Stimulated activated naive B cell treated with anti-CD40 and anti-IgM and Interleukin-4, amounts not matched to agents 10 μg/mL and 1 μg/mL and 100 μg/mL, for 72 hours (primary cell): ENCODE measurements around the gene ANAPC10.
A peak's percentile ranks its signal among the peaks of the same experiment; 100 is the strongest.
"Not testable (repeated sequence)": the region's sequence is repeated elsewhere in the genome, so short reads cannot be mapped to it uniquely, and the experiment has no call there.

Source experiments
- ATAC-seq, 2 donors: fragments of 150-1000 bp; cut with Tn5 transposase; replicated peaks; 2 replicates each; pipeline ENCODE4 v1.10.0; 2021; ENCODE audit warnings: moderate library complexity in 1 of 2
- DNase-seq: peaks from one replicate; pipeline ENCODE4 v3.0.0; 2021
- H3K27ac Mint-ChIP-seq: one replicate; pipeline ENCODE4 v1.8.0; 2022; ENCODE audit warnings: mild to moderate bottlenecking, mixed read lengths
- H3K27me3 Mint-ChIP-seq, 2 donors: one replicate each; pipeline ENCODE4 v1.8.0; 2022; ENCODE audit warnings: mixed read lengths in 2 of 2
- H3K36me3 Mint-ChIP-seq, 2 donors: one replicate each; pipeline ENCODE4 v1.8.0; 2022; ENCODE audit warnings: mixed read lengths in 2 of 2, mild to moderate bottlenecking in 1 of 2
- H3K4me1 Mint-ChIP-seq, 2 donors: one replicate each; pipeline ENCODE4 v1.8.0; 2022; ENCODE audit warnings: mixed read lengths in 2 of 2, mild to moderate bottlenecking in 1 of 2
- H3K4me3 Mint-ChIP-seq, 2 donors: one replicate each; pipeline ENCODE4 v1.8.0; 2022; ENCODE audit warnings: mild to moderate bottlenecking in 2 of 2, mixed read lengths in 2 of 2, moderate library complexity in 1 of 2
- H3K9me3 Mint-ChIP-seq, 2 donors: one replicate each; pipeline ENCODE4 v1.8.0; 2022; ENCODE audit warnings: mixed read lengths in 2 of 2, mild to moderate bottlenecking in 1 of 2

Gene ANAPC10

GRCh38 chr4:145097821-145098674 lies at the start of gene ANAPC10, which contains the start of gene ABCE1:
TSS of gene ANAPC10 (minus strand) at chr4:145098196. CDS start at chr4:145096099, 2,097 bp downstream.
TSS of gene ABCE1 (plus strand) at chr4:145098311. CDS start at chr4:145104413, 6,102 bp downstream.
- Mint-ChIP-seq H3K27ac (peak within 1 kb of the TSS; percentile 100), H3K4me1 (peaks cover 13 to 25% of the 10 kb centered on the region in 2 donors), H3K4me3 (peak within 1 kb of the TSS; percentile 93 to 97), H3K27me3 (no peaks in the 10 kb centered on the region), H3K9me3 (peaks cover 0 to 2% of the 10 kb centered on the region in 2 donors), H3K36me3 (peaks cover 24 to 27% of the 10 kb centered on the region in 2 donors)
- DNase-seq (peak; percentile 95), ATAC-seq (peak; percentile 87 to 93)

GRCh38 chr4:145136219-145136618 lies 38.2 kb upstream of the ANAPC10 start:
- Mint-ChIP-seq H3K4me1 (peaks cover 15 to 17% of the 10 kb centered on the region in 2 donors), H3K36me3 (peaks cover 17 to 30% of the 10 kb centered on the region in 2 donors)
- ATAC-seq, H3K4me3 Mint-ChIP-seq, DNase-seq, H3K27me3 Mint-ChIP-seq, H3K9me3 Mint-ChIP-seq, H3K27ac Mint-ChIP-seq: not testable (repeated sequence)

GRCh38 chr4:145132511-145133098 lies 34.6 kb upstream of the ANAPC10 start:
- H3K4me3 Mint-ChIP-seq, result peak overlapping the region; percentile 45 to 46
- peak; percentile 95 to 96 for ATAC-seq
- peak overlapping the region; percentile 83 for H3K27ac Mint-ChIP-seq
- H3K9me3 Mint-ChIP-seq, result no peaks in the 10 kb centered on the region
- peaks cover 5 to 26% of the 10 kb centered on the region in 2 donors for H3K36me3 Mint-ChIP-seq
- no peaks in the 10 kb centered on the region for H3K27me3 Mint-ChIP-seq
- H3K4me1 Mint-ChIP-seq, result peaks cover 21 to 30% of the 10 kb centered on the region in 2 donors
- DNase-seq, result peak; percentile 39

- DNase-seq (no peak), ATAC-seq (no peak)
- peaks cover 19 to 26% of the 10 kb centered on the region in 2 donors for H3K4me1 Mint-ChIP-seq
- H3K9me3 Mint-ChIP-seq, result no peaks in the 10 kb centered on the region
- H3K36me3 Mint-ChIP-seq, result peaks cover under 1 to 22% of the 10 kb centered on the region in 2 donors
- H3K27me3 Mint-ChIP-seq, result no peaks in the 10 kb centered on the region
- H3K4me3 Mint-ChIP-seq, result no peak overlapping the region
- H3K27ac Mint-ChIP-seq, result peak overlapping the region; percentile 65
These were observed 33.9 kb upstream of the ANAPC10 start for GRCh38 chr4:145131848-145132247.

- Mint-ChIP-seq H3K4me1 (peaks cover 23 to 31% of the 10 kb centered on the region in 2 donors), H3K36me3 (peaks cover 9 to 32% of the 10 kb centered on the region in 2 donors), H3K27ac (peak overlapping the region; percentile 60), H3K9me3 (no peaks in the 10 kb centered on the region), H3K4me3 (peak overlapping the region in 1 of 2 donors; percentile 17), H3K27me3 (no peaks in the 10 kb centered on the region)
- ATAC-seq, result no peak
- no peak for DNase-seq
These were observed 32.9 kb upstream of the ANAPC10 start for GRCh38 chr4:145130788-145131399.

- no peak for DNase-seq
- no peaks in the 10 kb centered on the region for H3K27me3 Mint-ChIP-seq
- H3K9me3 Mint-ChIP-seq, result no peaks in the 10 kb centered on the region
- H3K36me3 Mint-ChIP-seq, result peaks cover 9 to 34% of the 10 kb centered on the region in 2 donors
- H3K27ac Mint-ChIP-seq, result peak overlapping the region; percentile 42
- peaks cover 23 to 31% of the 10 kb centered on the region in 2 donors for H3K4me1 Mint-ChIP-seq
- no peak overlapping the region for H3K4me3 Mint-ChIP-seq
- ATAC-seq, result no peak
These were observed 32.1 kb upstream of the ANAPC10 start for GRCh38 chr4:145130130-145130529.

GRCh38 chr4:145125396-145125795 lies 27.4 kb upstream of the ANAPC10 start:
- no peak for DNase-seq
- Mint-ChIP-seq H3K36me3 (peaks cover 9 to 25% of the 10 kb centered on the region in 2 donors), H3K4me3 (no peak overlapping the region)

GRCh38 chr4:145108128-145108527 lies 10.1 kb upstream of the ANAPC10 start:
- peaks cover 17 to 25% of the 10 kb centered on the region in 2 donors for H3K36me3 Mint-ChIP-seq
- no peak for DNase-seq
- no peak for ATAC-seq
- no peaks in the 10 kb centered on the region for H3K27me3 Mint-ChIP-seq
- peaks cover 0 to 6% of the 10 kb centered on the region in 2 donors for H3K4me1 Mint-ChIP-seq
- H3K27ac Mint-ChIP-seq, result no peak overlapping the region
- H3K4me3 Mint-ChIP-seq, result no peak overlapping the region
- H3K9me3 Mint-ChIP-seq, result no peaks in the 10 kb centered on the region

More at GRCh38 chr4:145125396-145125795, 27.4 kb upstream of the ANAPC10 start:
- ATAC-seq, result no peak
- no peaks in the 10 kb centered on the region for H3K9me3 Mint-ChIP-seq
- peaks cover 7 to 15% of the 10 kb centered on the region in 2 donors for H3K4me1 Mint-ChIP-seq
- H3K27ac Mint-ChIP-seq, result no peak overlapping the region
- H3K27me3 Mint-ChIP-seq, result no peaks in the 10 kb centered on the region

GRCh38 chr4:145107126-145107525 lies 9.1 kb upstream of the ANAPC10 start:
- no peak for DNase-seq
- no peak overlapping the region for H3K4me3 Mint-ChIP-seq
- no peak for ATAC-seq
- H3K4me1 Mint-ChIP-seq, result peaks cover 0 to 6% of the 10 kb centered on the region in 2 donors
- peaks cover 9 to 18% of the 10 kb centered on the region in 2 donors for H3K36me3 Mint-ChIP-seq
- H3K27me3 Mint-ChIP-seq, result no peaks in the 10 kb centered on the region
- no peaks in the 10 kb centered on the region for H3K9me3 Mint-ChIP-seq
- H3K27ac Mint-ChIP-seq, result peak overlapping the region; percentile 17

- Mint-ChIP-seq H3K27me3 (no peaks in the 10 kb centered on the region), H3K9me3 (no peaks in the 10 kb centered on the region), H3K36me3 (peaks cover 2 to 13% of the 10 kb centered on the region in 2 donors), H3K27ac (peak overlapping the region; percentile 84), H3K4me3 (peak overlapping the region; percentile 53 to 61), H3K4me1 (peaks cover 6 to 8% of the 10 kb centered on the region in 2 donors)
- DNase-seq, result no peak
- peak; percentile 52 to 60 for ATAC-seq
These were observed 5.5 kb upstream of the ANAPC10 start for GRCh38 chr4:145103496-145103895.

GRCh38 chr4:145102619-145103018 lies 4.6 kb upstream of the ANAPC10 start:
- DNase-seq, result no peak
- H3K4me1 Mint-ChIP-seq, result peaks cover 6 to 8% of the 10 kb centered on the region in 2 donors
- H3K9me3 Mint-ChIP-seq, result no peaks in the 10 kb centered on the region
- H3K36me3 Mint-ChIP-seq, result peaks cover 2 to 9% of the 10 kb centered on the region in 2 donors
- no peak overlapping the region for H3K27ac Mint-ChIP-seq
- no peak for ATAC-seq
- H3K27me3 Mint-ChIP-seq, result no peaks in the 10 kb centered on the region
- no peak overlapping the region for H3K4me3 Mint-ChIP-seq

GRCh38 chr4:145101091-145101490 lies 3.1 kb upstream of the ANAPC10 start:
- no peak overlapping the region for H3K4me3 Mint-ChIP-seq
- DNase-seq (no peak), ATAC-seq (no peak)
- H3K27ac Mint-ChIP-seq, result no peak overlapping the region
- H3K9me3 Mint-ChIP-seq, result no peaks in the 10 kb centered on the region
- peaks cover 7 to 11% of the 10 kb centered on the region in 2 donors for H3K4me1 Mint-ChIP-seq
- H3K27me3 Mint-ChIP-seq, result no peaks in the 10 kb centered on the region
- H3K36me3 Mint-ChIP-seq, result peaks cover 2 to 5% of the 10 kb centered on the region in 2 donors

- H3K4me1 Mint-ChIP-seq, result peaks cover 14 to 20% of the 10 kb centered on the region in 2 donors
- peak overlapping the region; percentile 93 to 97 for H3K4me3 Mint-ChIP-seq
- ATAC-seq (no peak), DNase-seq (no peak)
- no peaks in the 10 kb centered on the region for H3K27me3 Mint-ChIP-seq
- H3K9me3 Mint-ChIP-seq, result no peaks in the 10 kb centered on the region
- peak overlapping the region; percentile 100 for H3K27ac Mint-ChIP-seq
- peaks cover 8 to 14% of the 10 kb centered on the region in 2 donors for H3K36me3 Mint-ChIP-seq
These were observed 1.7 kb upstream of the ANAPC10 start for GRCh38 chr4:145099653-145100052.

GRCh38 chr4:145098675-145099037 lies 660 bp upstream of the ANAPC10 start:
- no peaks in the 10 kb centered on the region for H3K27me3 Mint-ChIP-seq
- peak overlapping the region; percentile 93 to 97 for H3K4me3 Mint-ChIP-seq
- peak; percentile 36 for DNase-seq
- H3K27ac Mint-ChIP-seq, result peak overlapping the region; percentile 100
- peaks cover 0 to under 1% of the 10 kb centered on the region in 2 donors for H3K9me3 Mint-ChIP-seq
- ATAC-seq, result peak; percentile 45 to 57
- peaks cover 18 to 21% of the 10 kb centered on the region in 2 donors for H3K36me3 Mint-ChIP-seq
- H3K4me1 Mint-ChIP-seq, result peaks cover 15 to 25% of the 10 kb centered on the region in 2 donors
